ENCODE data around the gene RYR3. TPM values are rescaled to one million over a fixed set of nuclear protein-coding genes. Genes with fewer than 3 reads are reported as not detected.
A peak's percentile ranks its signal among the peaks of the same experiment; 100 is the strongest.

The RYR3 gene
- total RNA-seq, 1 experiment from 2014 or later, result not detected

- TF ChIP-seq CTCF (conservative IDR thresholded peaks at IDR 0.05; ENCODE audit: low read depth, low read length), result no peak
- no peak for TF ChIP-seq EZH2 (IDR thresholded peaks at IDR 0.05; ENCODE audit: borderline replicate concordance, low read depth, low read length, poor library complexity, severe bottlenecking)
- BruUV-seq (replicated peaks), result no TSS peak
- intact Hi-C loops (cut with micrococcal nuclease; ENCODE audit: unreplicated experiment), result loop anchor here (5.0 kb wide), 1 partner anchor 51 kb away; no protein-coding TSS in a partner anchor
- H3K27me3 ChIP-seq (replicated peaks; ENCODE audit: insufficient read depth, low read depth, low read length, poor library complexity), result peaks cover 30% of the 10 kb centered on the region
- H3K36me3 ChIP-seq (ENCODE audit: insufficient read depth, low read length, poor library complexity, severe bottlenecking), result no peaks in the 10 kb centered on the region
- H3K9me3 ChIP-seq (ENCODE audit: low read depth, low read length, poor library complexity, severe bottlenecking), result no peaks in the 10 kb centered on the region
- no peaks in the 10 kb centered on the region for H3K4me1 ChIP-seq (ENCODE audit: insufficient read depth, low read length, poor library complexity, severe bottlenecking)
- no peak overlapping the region for H3K27ac ChIP-seq (ENCODE audit: low read depth, low read length, poor library complexity, severe bottlenecking)
- ChIA-PET CTCF (no interaction called here), POLR2A (ENCODE audit: low non-redundant PET) (no interaction called here)
- no peak for DNase-seq (ENCODE audit: low spot score)
- no peak overlapping the region for H3K4me3 ChIP-seq (ENCODE audit: low read depth, low read length, poor library complexity, severe bottlenecking)
Measured at GRCh38 chr15:33518421-33518820, 207.7 kb downstream of the RYR3 start.

- Histone ChIP-seq H3K27ac (ENCODE audit: low read depth, low read length, poor library complexity, severe bottlenecking) (no peak overlapping the region), H3K9me3 (ENCODE audit: low read depth, low read length, poor library complexity, severe bottlenecking) (no peaks in the 10 kb centered on the region), H3K27me3 (replicated peaks; ENCODE audit: insufficient read depth, low read depth, low read length, poor library complexity) (peaks cover 8% of the 10 kb centered on the region), H3K36me3 (ENCODE audit: insufficient read depth, low read length, poor library complexity, severe bottlenecking) (no peaks in the 10 kb centered on the region), H3K4me3 (ENCODE audit: low read depth, low read length, poor library complexity, severe bottlenecking) (no peak overlapping the region), H3K4me1 (ENCODE audit: insufficient read depth, low read length, poor library complexity, severe bottlenecking) (no peaks in the 10 kb centered on the region)
- no TSS peak for BruUV-seq (replicated peaks)
- intact Hi-C loops (cut with micrococcal nuclease; ENCODE audit: unreplicated experiment), result no loop called here
- no peak for DNase-seq (ENCODE audit: low spot score)
- ChIA-PET POLR2A (ENCODE audit: low non-redundant PET) (no interaction called here), CTCF (no interaction called here)
- TF ChIP-seq CTCF (conservative IDR thresholded peaks at IDR 0.05; ENCODE audit: low read depth, low read length) (no peak), EZH2 (IDR thresholded peaks at IDR 0.05; ENCODE audit: borderline replicate concordance, low read depth, low read length, poor library complexity, severe bottlenecking) (no peak)
Measured at GRCh38 chr15:33524274-33524673, 213.5 kb downstream of the RYR3 start.

GRCh38 chr15:33526532-33526931, 215.8 kb downstream of the RYR3 start:
- ChIA-PET POLR2A (ENCODE audit: low non-redundant PET) (no interaction called here), CTCF (no interaction called here)
- H3K9me3 ChIP-seq (ENCODE audit: low read depth, low read length, poor library complexity, severe bottlenecking), result no peaks in the 10 kb centered on the region
- TF ChIP-seq CTCF (conservative IDR thresholded peaks at IDR 0.05; ENCODE audit: low read depth, low read length), result no peak
- TF ChIP-seq EZH2 (IDR thresholded peaks at IDR 0.05; ENCODE audit: borderline replicate concordance, low read depth, low read length, poor library complexity, severe bottlenecking), result no peak
- BruUV-seq (replicated peaks), result no TSS peak
- H3K27me3 ChIP-seq (replicated peaks; ENCODE audit: insufficient read depth, low read depth, low read length, poor library complexity), result peaks cover 21% of the 10 kb centered on the region
- no peak overlapping the region for H3K27ac ChIP-seq (ENCODE audit: low read depth, low read length, poor library complexity, severe bottlenecking)
- H3K4me3 ChIP-seq (ENCODE audit: low read depth, low read length, poor library complexity, severe bottlenecking), result no peak overlapping the region
- no peaks in the 10 kb centered on the region for H3K4me1 ChIP-seq (ENCODE audit: insufficient read depth, low read length, poor library complexity, severe bottlenecking)
- H3K36me3 ChIP-seq (ENCODE audit: insufficient read depth, low read length, poor library complexity, severe bottlenecking), result no peaks in the 10 kb centered on the region
- intact Hi-C loops (cut with micrococcal nuclease; ENCODE audit: unreplicated experiment), result no loop called here
- peak; percentile 11 for DNase-seq (ENCODE audit: low spot score)

Measured in A673 (cell line).